Measurements from ENCODE around the gene TBCK. TPM values are rescaled to one million over a fixed set of nuclear protein-coding genes. Genes with fewer than 3 reads are reported as not detected.

The TBCK gene
- total RNA-seq, 4 donors from 2014 or later = 37.4 to 97.1 (median 48.3) TPM

DNA sequence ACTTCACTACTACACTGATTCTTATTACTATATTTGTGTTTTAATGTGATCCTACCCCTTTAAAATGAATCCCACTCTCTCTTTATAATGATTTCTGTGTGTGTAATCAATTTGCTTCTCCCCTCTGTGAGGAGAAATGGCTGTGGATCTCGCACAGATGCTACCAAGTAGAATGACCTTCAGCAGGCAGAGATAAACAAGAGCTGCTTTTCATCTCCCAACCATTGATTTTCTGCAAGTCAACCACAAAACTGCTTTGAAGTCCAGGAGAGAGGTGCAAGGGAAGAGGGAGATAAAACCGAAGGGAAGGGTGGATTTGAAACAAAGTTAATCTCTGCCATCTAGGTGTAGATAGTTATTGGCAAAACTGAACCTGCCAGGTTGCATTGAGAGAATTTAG is 279.2 kb downstream of the TBCK start:
- H3K4me3 ChIP-seq = no peak overlapping the region
- intact Hi-C loops (cut with DNase I; ENCODE audit: low total_unique reads) = no loop called here
- H3K4me1 ChIP-seq = no peaks in the 10 kb centered on the region
- no peaks in the 10 kb centered on the region for H3K9me3 ChIP-seq
- no peaks in the 10 kb centered on the region for H3K27me3 ChIP-seq
- no peaks in the 10 kb centered on the region for H3K36me3 ChIP-seq
- TF ChIP-seq, protein P1, sequence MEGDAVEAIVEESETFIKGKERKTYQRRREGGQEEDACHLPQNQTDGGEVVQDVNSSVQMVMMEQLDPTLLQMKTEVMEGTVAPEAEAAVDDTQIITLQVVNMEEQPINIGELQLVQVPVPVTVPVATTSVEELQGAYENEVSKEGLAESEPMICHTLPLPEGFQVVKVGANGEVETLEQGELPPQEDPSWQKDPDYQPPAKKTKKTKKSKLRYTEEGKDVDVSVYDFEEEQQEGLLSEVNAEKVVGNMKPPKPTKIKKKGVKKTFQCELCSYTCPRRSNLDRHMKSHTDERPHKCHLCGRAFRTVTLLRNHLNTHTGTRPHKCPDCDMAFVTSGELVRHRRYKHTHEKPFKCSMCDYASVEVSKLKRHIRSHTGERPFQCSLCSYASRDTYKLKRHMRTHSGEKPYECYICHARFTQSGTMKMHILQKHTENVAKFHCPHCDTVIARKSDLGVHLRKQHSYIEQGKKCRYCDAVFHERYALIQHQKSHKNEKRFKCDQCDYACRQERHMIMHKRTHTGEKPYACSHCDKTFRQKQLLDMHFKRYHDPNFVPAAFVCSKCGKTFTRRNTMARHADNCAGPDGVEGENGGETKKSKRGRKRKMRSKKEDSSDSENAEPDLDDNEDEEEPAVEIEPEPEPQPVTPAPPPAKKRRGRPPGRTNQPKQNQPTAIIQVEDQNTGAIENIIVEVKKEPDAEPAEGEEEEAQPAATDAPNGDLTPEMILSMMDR (IDR thresholded peaks at IDR 0.05) = no peak
- no peak for TF ChIP-seq POLR2A (IDR thresholded peaks at IDR 0.05)
- H3K27ac ChIP-seq = no peak overlapping the region
- DNase-seq = no peak

DNA sequence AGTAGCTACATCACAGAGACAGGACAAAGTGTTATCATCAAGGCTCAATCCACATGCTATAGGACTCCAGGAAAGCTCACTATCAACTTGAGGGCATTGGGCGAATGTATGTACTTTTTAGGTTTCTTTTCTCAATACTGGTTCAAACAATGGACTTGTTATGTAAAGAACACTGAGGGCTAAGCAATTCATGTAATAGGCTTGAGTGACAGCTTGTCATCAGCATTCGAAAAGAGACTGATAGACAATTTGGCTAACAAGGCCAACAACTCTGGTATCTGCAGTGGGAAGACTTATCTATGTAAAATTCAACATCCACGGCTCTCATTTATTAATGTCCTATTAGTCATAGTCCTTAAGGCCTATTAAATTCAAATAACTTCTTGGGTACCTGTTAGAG is 279.7 kb downstream of the TBCK start:
- intact Hi-C loops (cut with DNase I; ENCODE audit: low total_unique reads) = no loop called here
- H3K36me3 ChIP-seq = no peaks in the 10 kb centered on the region
- no peaks in the 10 kb centered on the region for H3K27me3 ChIP-seq
- TF ChIP-seq, protein P1 (IDR thresholded peaks at IDR 0.05) = no peak
- no peak for TF ChIP-seq POLR2A (IDR thresholded peaks at IDR 0.05)
- no peak overlapping the region for H3K4me3 ChIP-seq
- no peak for DNase-seq
- peaks cover 0 to 1% of the 10 kb centered on the region in 2 donors for H3K9me3 ChIP-seq
- H3K27ac ChIP-seq = no peak overlapping the region
- no peaks in the 10 kb centered on the region for H3K4me1 ChIP-seq

DNA sequence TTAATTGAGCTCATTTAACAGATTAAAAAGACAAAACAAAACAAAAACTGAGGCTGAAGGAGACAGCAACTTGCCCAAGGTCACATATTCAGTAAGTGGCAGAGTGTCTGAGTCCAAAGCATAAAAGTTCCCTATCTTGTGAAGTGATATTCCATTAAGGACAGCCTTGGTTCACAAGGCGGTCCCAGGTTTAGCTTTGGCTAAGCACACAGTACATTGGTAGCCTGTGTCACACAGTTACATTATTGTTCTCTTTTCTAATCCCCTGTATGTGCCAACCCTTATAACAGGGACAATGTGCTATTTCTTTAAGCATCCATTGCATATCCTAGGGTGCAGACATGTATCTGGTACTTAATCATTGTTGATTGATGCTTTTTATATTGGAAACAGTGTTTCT is 280.8 kb downstream of the TBCK start:
- no peaks in the 10 kb centered on the region for H3K27me3 ChIP-seq
- H3K27ac ChIP-seq = no peak overlapping the region
- DNase-seq = no peak
- intact Hi-C loops (cut with DNase I; ENCODE audit: low total_unique reads) = no loop called here
- H3K9me3 ChIP-seq = peaks cover 0 to 3% of the 10 kb centered on the region in 2 donors
- H3K4me1 ChIP-seq = no peaks in the 10 kb centered on the region
- no peak overlapping the region for H3K4me3 ChIP-seq
- no peaks in the 10 kb centered on the region for H3K36me3 ChIP-seq
- TF ChIP-seq POLR2A (IDR thresholded peaks at IDR 0.05) = no peak
- TF ChIP-seq, protein P1 (IDR thresholded peaks at IDR 0.05) = no peak

DNA sequence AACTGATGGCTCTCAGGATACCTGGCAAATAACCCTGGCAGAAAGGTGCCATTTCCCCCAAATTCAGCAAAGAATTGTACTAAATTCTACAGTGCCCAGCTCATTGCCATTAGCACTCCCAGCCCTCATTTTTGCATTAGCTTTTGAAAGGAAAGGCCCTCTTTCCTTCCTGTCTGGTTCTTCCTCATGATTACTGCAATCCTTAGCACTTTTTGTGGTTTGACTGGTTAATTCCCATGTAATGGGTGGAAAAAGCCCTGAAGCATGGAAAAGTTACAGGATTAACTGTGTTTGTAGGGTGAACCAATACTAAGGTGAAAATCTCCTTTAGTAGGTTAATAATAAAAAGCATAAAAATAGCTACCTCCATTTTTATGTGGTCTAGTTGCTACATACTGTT is 281.3 kb downstream of the TBCK start:
- no peak overlapping the region for H3K27ac ChIP-seq
- intact Hi-C loops (cut with DNase I; ENCODE audit: low total_unique reads) = no loop called here
- H3K9me3 ChIP-seq = peaks cover 0 to 3% of the 10 kb centered on the region in 2 donors
- no peak overlapping the region for H3K4me3 ChIP-seq
- DNase-seq = no peak
- H3K36me3 ChIP-seq = no peaks in the 10 kb centered on the region
- TF ChIP-seq POLR2A (IDR thresholded peaks at IDR 0.05) = no peak
- TF ChIP-seq, protein P1 (IDR thresholded peaks at IDR 0.05) = no peak
- no peaks in the 10 kb centered on the region for H3K4me1 ChIP-seq
- H3K27me3 ChIP-seq = no peaks in the 10 kb centered on the region

DNA sequence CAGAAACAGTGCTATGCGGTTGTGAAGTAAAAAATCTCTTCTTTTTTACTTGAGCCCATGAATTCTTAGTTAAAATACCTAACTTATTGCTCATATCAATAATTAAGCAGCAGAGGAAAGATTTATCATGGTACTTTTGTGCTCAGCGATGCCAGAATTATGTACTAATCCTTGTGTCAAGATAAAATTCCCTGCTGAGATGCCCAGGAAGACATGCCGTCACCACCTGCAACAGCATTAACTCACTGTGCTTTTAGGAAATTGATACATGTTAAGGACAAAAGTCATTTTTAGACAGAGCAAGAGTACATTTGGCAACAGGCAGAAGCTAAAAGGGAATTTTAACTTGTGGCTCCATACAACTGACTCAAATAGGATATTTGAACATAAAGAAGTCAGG is 281.8 kb downstream of the TBCK start:
- Histone ChIP-seq H3K36me3 (no peaks in the 10 kb centered on the region), H3K4me1 (no peaks in the 10 kb centered on the region), H3K27me3 (no peaks in the 10 kb centered on the region), H3K9me3 (peaks cover 0 to 3% of the 10 kb centered on the region in 2 donors), H3K27ac (no peak overlapping the region), H3K4me3 (no peak overlapping the region)
- no peak for DNase-seq
- TF ChIP-seq POLR2A (IDR thresholded peaks at IDR 0.05) = no peak
- TF ChIP-seq, protein P1 (IDR thresholded peaks at IDR 0.05) = no peak
- intact Hi-C loops (cut with DNase I; ENCODE audit: low total_unique reads) = no loop called here

Measured in uterus (tissue), 4 donors.